Activated CD8-positive, alpha-beta memory T cell treated with anti-CD3 and anti-CD28 coated beads, Interleukin-2, amount 10 ng/mL, durations not matched to agents 7 days and 5 days (primary cell): Measurements from ENCODE around the gene TRPC4AP. TPM values are rescaled to one million over a fixed set of nuclear protein-coding genes. Genes with fewer than 3 reads are reported as not detected.
A peak's percentile ranks its signal among the peaks of the same experiment; 100 is the strongest.

ENCODE experiments used
- ATAC-seq: fragments of 150-1000 bp; cut with Tn5 transposase; one replicate; pipeline ENCODE4 v1.10.0; 2021; ENCODE audit warnings: moderate library complexity
- CTCF ChIA-PET: fragments of 350-600 bp; sonication (Branson Sonifier 250); formaldehyde crosslinking; loops from one replicate; lab custom pipeline; 2021; ENCODE audit warnings: antibody characterized with exemption; lab: Charles Lee
- DNase-seq: peaks from one replicate; pipeline ENCODE4 v3.0.0-alpha.2; 2020
- H3K27ac Mint-ChIP-seq: one replicate; pipeline ENCODE4 v1.8.0; 2021; ENCODE audit warnings: mild to moderate bottlenecking, mixed read lengths
- H3K27me3 Mint-ChIP-seq: one replicate; pipeline ENCODE4 v1.8.0; 2021; ENCODE audit warnings: mixed read lengths
- H3K36me3 Mint-ChIP-seq: one replicate; pipeline ENCODE4 v1.8.0; 2021; ENCODE audit warnings: mild to moderate bottlenecking, mixed read lengths
- H3K4me1 Mint-ChIP-seq: one replicate; pipeline ENCODE4 v1.8.0; 2021; ENCODE audit warnings: mixed read lengths
- H3K4me3 Mint-ChIP-seq: one replicate; pipeline ENCODE4 v1.8.0; 2021; ENCODE audit warnings: mild to moderate bottlenecking, moderate library complexity, mixed read lengths
- H3K9me3 Mint-ChIP-seq: one replicate; pipeline ENCODE4 v1.8.0; 2022; ENCODE audit warnings: low read depth, mixed read lengths
- total RNA-seq, 2 experiments: library from RNA; stranded (reverse); gene quantifications; one replicate each; pipeline ENCODE4 v1.2.3, GENCODE V29; 2021

Gene TRPC4AP
- total RNA-seq: 10 to 100 TPM; 56.9 to 70.9 TPM

DNA sequence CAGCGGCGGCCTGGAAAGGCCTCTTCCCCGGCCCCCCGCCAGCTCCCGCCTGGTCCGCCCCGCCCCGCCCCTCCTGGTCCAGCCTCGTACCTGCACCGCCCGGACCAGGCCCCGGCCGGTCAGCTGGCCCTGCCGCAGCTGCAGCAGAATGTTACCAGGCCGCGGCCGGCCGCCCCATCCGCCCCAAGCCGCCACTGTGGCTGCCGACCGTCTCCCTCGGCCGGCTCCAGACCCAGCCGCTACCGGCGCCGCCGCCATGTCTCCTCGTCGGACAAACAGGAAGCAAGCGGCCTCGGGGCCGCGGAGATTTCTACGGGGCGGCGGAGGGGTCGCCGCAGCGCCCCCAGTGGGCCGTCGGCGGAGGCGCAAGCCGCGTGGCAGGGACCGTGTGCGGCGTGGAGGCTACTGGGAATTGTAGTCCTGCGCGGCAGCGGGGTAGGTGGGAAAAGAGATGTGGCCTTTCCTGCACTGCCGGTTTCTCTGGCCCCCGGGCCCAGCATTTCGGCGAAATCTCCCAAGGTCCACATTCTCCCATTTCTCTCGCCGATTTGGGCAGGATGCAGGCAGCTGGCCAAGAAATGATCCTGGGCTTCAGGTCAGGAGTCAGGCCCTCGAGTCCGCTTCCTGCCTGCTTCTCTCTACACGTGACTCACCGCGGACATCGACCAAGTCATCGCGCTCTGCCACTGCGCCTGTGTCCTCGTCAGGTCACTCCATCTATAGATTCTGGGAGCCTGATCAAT is at the start of gene TRPC4AP:
Gene TRPC4AP (minus strand): TSS at position 284 of the 743 bp plus-strand sequence. CDS start 26 bp downstream, at position 258.
- Mint-ChIP-seq H3K27me3 (no peaks in the 10 kb centered on the region), H3K4me3 (peak within 1 kb of the TSS; percentile 91), H3K4me1 (peaks cover 53% of the 10 kb centered on the region), H3K27ac (peak within 1 kb of the TSS; percentile 92), H3K36me3 (peaks cover 12% of the 10 kb centered on the region), H3K9me3 (no peaks in the 10 kb centered on the region)
- CTCF ChIA-PET: interaction anchor here (1.1 to 4.1 kb wide), 9 partner anchors 13 to 219 kb away, joined by 3 to 23 read pairs (median 4); partner anchors contain the start of genes EDEM2 and GGT7
- peak; percentile 92 for DNase-seq
- ATAC-seq: peak; percentile 94

GRCh38 chr20:35135867-35136586 is 43.4 kb upstream of the TRPC4AP start:
- no peak overlapping the region for H3K27ac Mint-ChIP-seq
- CTCF ChIA-PET: interaction anchor here (0.8 kb wide), 1 partner anchor 84 kb away, joined by 3 read pairs; no protein-coding TSS in a partner anchor
- no peaks in the 10 kb centered on the region for H3K9me3 Mint-ChIP-seq
- no peaks in the 10 kb centered on the region for H3K27me3 Mint-ChIP-seq
- DNase-seq: no peak
- peaks cover 28% of the 10 kb centered on the region for H3K36me3 Mint-ChIP-seq
- peaks cover 2% of the 10 kb centered on the region for H3K4me1 Mint-ChIP-seq
- H3K4me3 Mint-ChIP-seq: no peak overlapping the region
- no peak for ATAC-seq

- no peak overlapping the region for H3K27ac Mint-ChIP-seq
- H3K9me3 Mint-ChIP-seq: no peaks in the 10 kb centered on the region
- peaks cover 2% of the 10 kb centered on the region for H3K4me1 Mint-ChIP-seq
- ATAC-seq (no peak), DNase-seq (no peak)
- H3K36me3 Mint-ChIP-seq: peaks cover 23% of the 10 kb centered on the region
- CTCF ChIA-PET: interaction anchor here (1.7 kb wide), 1 partner anchor 10 kb away, joined by 4 read pairs; no protein-coding TSS in a partner anchor
- no peak overlapping the region for H3K4me3 Mint-ChIP-seq
- no peaks in the 10 kb centered on the region for H3K27me3 Mint-ChIP-seq
Observed at GRCh38 chr20:35134880-35135279, 42.3 kb upstream of the TRPC4AP start.

DNA sequence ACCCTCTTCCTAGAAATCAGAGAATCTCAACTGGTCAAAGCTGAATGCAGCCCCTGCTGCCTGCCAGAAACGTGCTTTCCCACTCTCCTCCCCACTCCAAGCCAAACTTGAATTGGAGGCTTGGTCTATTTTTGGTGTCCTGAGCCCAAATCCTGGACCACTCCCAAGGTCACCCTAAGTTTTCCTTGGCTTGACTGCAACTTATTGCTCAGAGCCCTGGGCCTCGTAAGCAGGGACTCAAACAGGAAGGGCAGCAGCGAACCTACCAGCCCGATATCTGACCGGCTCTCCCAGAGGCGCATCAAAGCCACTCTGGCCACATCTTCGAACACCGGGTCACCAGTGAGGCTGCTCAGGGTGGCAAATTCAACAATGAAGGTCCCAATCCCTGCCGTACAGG is 41.9 kb upstream of the TRPC4AP start:
- Mint-ChIP-seq H3K4me1 (peaks cover 4% of the 10 kb centered on the region), H3K4me3 (no peak overlapping the region), H3K27me3 (no peaks in the 10 kb centered on the region), H3K36me3 (peaks cover 24% of the 10 kb centered on the region), H3K27ac (no peak overlapping the region), H3K9me3 (no peaks in the 10 kb centered on the region)
- ATAC-seq (no peak), DNase-seq (no peak)
- CTCF ChIA-PET: interaction anchor here (1.7 kb wide), 1 partner anchor 11 kb away, joined by 4 read pairs; no protein-coding TSS in a partner anchor

DNA sequence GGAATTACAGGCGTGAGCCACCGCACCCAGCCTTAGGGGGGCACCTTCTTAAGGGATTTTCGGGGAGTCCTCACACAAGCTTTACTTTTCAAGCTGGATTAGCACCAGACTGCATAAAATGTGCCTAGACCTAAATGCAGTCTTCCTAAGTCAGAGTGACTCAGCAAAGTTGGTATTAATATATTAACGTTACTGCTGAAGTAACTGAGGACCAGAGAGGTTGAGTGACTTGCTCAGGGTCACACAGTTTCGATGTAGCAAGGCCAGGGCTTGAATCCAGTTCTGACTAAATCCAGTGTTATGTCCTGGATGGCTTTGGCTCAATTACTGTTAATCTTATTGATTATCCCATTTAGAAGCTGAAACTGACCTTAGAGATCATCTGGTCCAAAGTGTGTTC is 41.1 kb upstream of the TRPC4AP start:
- Mint-ChIP-seq H3K27me3 (no peaks in the 10 kb centered on the region), H3K4me1 (peaks cover 4% of the 10 kb centered on the region), H3K4me3 (no peak overlapping the region), H3K36me3 (peaks cover 24% of the 10 kb centered on the region), H3K27ac (no peak overlapping the region), H3K9me3 (no peaks in the 10 kb centered on the region)
- CTCF ChIA-PET: interaction anchor here (1.7 kb wide), 1 partner anchor 11 kb away, joined by 4 read pairs; no protein-coding TSS in a partner anchor
- no peak for DNase-seq
- no peak for ATAC-seq

DNA sequence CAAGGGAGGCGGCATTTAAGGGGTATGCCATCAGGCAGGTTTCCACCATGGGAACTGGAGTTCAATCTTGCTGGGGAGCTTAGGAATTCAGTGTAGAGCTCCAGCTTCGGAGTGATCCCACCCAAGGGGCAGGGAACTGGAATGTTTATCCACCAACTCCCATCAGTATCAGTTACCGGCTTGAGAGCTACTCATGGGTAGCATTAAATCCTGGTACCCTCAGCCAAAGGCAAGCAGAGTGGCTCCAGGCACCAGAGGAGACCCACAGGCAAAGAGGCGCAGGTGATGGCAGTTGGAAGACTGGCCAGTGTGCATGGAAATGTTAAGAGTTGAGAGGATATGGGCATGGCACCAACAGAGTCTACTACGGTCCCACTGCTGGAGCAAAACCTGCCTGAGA is 40.4 kb upstream of the TRPC4AP start:
- Mint-ChIP-seq H3K27me3 (no peaks in the 10 kb centered on the region), H3K4me3 (no peak overlapping the region), H3K4me1 (peaks cover 4% of the 10 kb centered on the region), H3K36me3 (peaks cover 24% of the 10 kb centered on the region), H3K9me3 (no peaks in the 10 kb centered on the region), H3K27ac (no peak overlapping the region)
- CTCF ChIA-PET: interaction anchor here (1.7 kb wide), 1 partner anchor 12 kb away, joined by 4 read pairs; no protein-coding TSS in a partner anchor
- no peak for ATAC-seq
- no peak for DNase-seq

DNA sequence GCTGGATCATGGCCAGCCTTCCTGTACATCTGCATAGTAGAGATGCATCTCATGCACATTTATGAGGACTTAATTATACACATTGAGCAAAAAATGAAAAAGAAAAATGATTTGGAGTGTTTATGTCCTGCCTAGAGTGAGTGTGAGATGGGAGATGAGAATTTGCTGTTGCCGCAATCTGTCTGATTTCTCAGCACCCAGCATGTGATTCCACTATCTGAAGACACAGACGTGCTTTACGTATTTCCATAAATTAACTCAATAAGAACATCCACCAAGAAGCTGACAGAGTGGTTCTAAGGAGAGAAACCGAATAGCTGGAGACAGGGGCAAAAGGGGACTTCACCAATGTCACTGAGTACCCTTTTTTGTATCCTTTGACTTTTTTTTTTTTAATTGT is 39.3 kb upstream of the TRPC4AP start:
- ATAC-seq (no peak), DNase-seq (no peak)
- CTCF ChIA-PET: no interaction called here
- no peaks in the 10 kb centered on the region for H3K27me3 Mint-ChIP-seq
- peaks cover 4% of the 10 kb centered on the region for H3K4me1 Mint-ChIP-seq
- peaks cover 16% of the 10 kb centered on the region for H3K36me3 Mint-ChIP-seq
- H3K9me3 Mint-ChIP-seq: no peaks in the 10 kb centered on the region
- H3K27ac Mint-ChIP-seq: no peak overlapping the region
- no peak overlapping the region for H3K4me3 Mint-ChIP-seq

DNA sequence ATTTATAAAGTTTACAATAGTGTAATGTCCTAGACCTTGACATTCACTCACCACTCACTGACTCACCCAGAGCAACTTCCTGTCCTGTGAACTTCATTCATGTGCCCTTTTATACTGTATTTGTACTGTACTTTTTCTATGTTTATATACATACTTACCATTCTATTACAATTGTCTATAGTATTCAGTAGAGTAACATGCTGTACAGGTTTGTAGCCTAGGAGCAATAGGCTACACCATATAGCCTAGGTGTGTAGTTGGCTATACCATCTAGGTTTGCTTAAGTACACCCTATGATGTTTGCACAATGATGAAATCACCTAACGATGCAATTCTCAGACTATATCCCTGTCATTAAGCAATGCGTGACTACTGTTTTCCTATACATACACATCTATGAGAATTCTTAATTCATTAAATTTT is 37.1 kb upstream of the TRPC4AP start:
- H3K27me3 Mint-ChIP-seq: no peaks in the 10 kb centered on the region
- ATAC-seq (peak; percentile 45), DNase-seq (no peak)
- no peak overlapping the region for H3K27ac Mint-ChIP-seq
- no peaks in the 10 kb centered on the region for H3K9me3 Mint-ChIP-seq
- CTCF ChIA-PET: interaction anchor here (0.7 kb wide), 2 partner anchors 118 to 1027 kb away, joined by 4 to 6 read pairs; no protein-coding TSS in a partner anchor
- H3K36me3 Mint-ChIP-seq: peaks cover 22% of the 10 kb centered on the region
- H3K4me1 Mint-ChIP-seq: peaks cover 2% of the 10 kb centered on the region
- H3K4me3 Mint-ChIP-seq: no peak overlapping the region

- Mint-ChIP-seq H3K27ac (no peak overlapping the region), H3K9me3 (no peaks in the 10 kb centered on the region), H3K27me3 (no peaks in the 10 kb centered on the region), H3K36me3 (peaks cover 42% of the 10 kb centered on the region), H3K4me1 (peaks cover 3% of the 10 kb centered on the region), H3K4me3 (no peak overlapping the region)
- DNase-seq (no peak), ATAC-seq (no peak)
- CTCF ChIA-PET: interaction anchor here (0.7 to 1.1 kb wide), 2 partner anchors 25 to 29 kb away, joined by 3 read pairs; no protein-coding TSS in a partner anchor
Observed at GRCh38 chr20:35125753-35126152, 33.1 kb upstream of the TRPC4AP start.

- CTCF ChIA-PET: interaction anchor here (0.9 to 1.3 kb wide), 2 partner anchors 22 to 30 kb away, joined by 3 read pairs; partner anchors contain the start of gene TRPC4AP
- no peaks in the 10 kb centered on the region for H3K9me3 Mint-ChIP-seq
- ATAC-seq: no peak
- peaks cover 60% of the 10 kb centered on the region for H3K36me3 Mint-ChIP-seq
- H3K4me1 Mint-ChIP-seq: peaks cover 14% of the 10 kb centered on the region
- no peak for DNase-seq
- no peak overlapping the region for H3K27ac Mint-ChIP-seq
- H3K27me3 Mint-ChIP-seq: no peaks in the 10 kb centered on the region
- H3K4me3 Mint-ChIP-seq: no peak overlapping the region
Observed at GRCh38 chr20:35122756-35123405, 30.3 kb upstream of the TRPC4AP start.

- Mint-ChIP-seq H3K4me1 (peaks cover 25% of the 10 kb centered on the region), H3K36me3 (peaks cover 67% of the 10 kb centered on the region), H3K27me3 (no peaks in the 10 kb centered on the region), H3K9me3 (no peaks in the 10 kb centered on the region), H3K27ac (no peak overlapping the region), H3K4me3 (no peak overlapping the region)
- CTCF ChIA-PET: interaction anchor here (0.6 kb wide), 1 partner anchor 41 kb away, joined by 3 read pairs; no protein-coding TSS in a partner anchor
- no peak for DNase-seq
- ATAC-seq: no peak
Observed at GRCh38 chr20:35121186-35121585, 28.6 kb upstream of the TRPC4AP start.

DNA sequence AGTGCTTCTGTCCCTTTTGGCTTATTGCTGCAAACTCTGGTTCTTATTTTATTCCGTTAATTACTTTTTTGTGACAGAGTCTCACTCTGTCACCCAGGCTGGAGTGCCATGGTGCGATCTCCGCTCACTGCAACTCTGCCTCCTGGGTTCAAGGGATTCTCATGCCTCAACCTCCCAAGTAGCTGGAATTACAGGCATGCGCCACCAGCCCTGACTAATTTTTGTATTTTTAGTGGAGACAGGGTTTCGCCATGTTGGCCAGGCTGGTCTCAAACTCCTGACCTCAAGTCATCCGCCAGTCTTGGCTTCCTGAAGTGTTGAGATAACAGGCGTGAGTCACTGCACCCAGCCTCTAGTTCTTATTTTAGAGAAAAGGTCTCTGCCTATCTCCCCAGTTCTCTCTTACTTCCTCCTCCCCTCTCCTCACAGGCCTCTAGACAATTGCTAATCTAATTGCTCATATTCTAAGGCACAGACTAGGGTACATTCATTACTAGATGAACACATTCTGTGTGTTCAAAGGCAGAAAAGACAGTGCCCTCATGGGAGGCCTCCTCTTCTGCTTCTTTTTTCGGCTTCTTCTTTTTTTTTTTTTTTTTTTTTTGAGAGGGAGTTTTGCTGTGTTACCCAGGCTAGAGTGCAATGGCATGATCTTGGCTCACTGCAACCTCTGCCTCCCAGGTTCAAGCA is 27.6 kb upstream of the TRPC4AP start:
- Mint-ChIP-seq H3K4me3 (no peak overlapping the region), H3K9me3 (no peaks in the 10 kb centered on the region), H3K36me3 (peaks cover 69% of the 10 kb centered on the region), H3K4me1 (peaks cover 25% of the 10 kb centered on the region), H3K27ac (peak overlapping the region; percentile 54), H3K27me3 (no peaks in the 10 kb centered on the region)
- CTCF ChIA-PET: interaction anchor here (1.3 kb wide), 1 partner anchor 24 kb away, joined by 4 read pairs; no protein-coding TSS in a partner anchor
- peak; percentile 57 for DNase-seq
- ATAC-seq: peak; percentile 77
